ENCODE data around the gene GRHPR. TPM values are rescaled to one million over a fixed set of nuclear protein-coding genes. Genes with fewer than 3 reads are reported as not detected.
"Not testable (repeated sequence)": the region's sequence is repeated elsewhere in the genome, so short reads cannot be mapped to it uniquely, and the experiment has no call there.

Gene GRHPR
- total and polyA plus RNA-seq, 8 donors, result 75.2 to 120 (median 103) TPM

DNA sequence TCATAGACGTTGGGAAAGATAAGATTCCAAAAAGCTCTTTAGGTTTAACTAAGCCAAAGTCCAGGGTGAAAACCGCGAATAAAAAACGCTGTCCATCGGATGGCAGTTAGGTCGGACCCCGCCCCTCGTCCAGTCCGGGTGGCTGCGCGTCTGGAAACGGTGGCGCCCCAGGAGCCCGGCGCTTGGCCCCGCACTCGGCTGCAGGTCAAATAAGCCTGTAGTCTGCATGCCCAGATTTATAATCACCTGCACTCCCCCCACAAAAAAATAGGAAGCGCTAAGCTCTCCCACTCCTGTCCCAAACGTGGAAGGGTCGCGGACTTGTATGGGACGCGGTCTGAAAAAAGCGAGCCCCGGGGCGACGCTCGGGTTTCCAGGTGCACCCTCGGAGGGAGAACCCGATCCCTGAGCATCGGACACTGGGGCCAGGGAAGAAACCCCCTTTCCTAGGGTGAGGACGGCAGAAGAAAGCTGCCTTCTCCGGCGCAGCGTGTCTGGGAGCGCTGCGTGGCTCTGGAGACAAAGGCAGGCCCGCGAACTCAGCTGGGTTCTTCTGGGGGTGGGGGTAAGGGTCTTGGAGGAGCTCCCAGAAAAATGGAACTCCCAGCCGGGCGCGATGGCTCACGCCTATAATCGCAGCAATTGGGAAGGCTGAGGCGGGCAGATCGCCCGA is 43.7 kb downstream of the GRHPR start:
- Histone ChIP-seq H3K27ac (peak overlapping the region; percentile 92 to 97), H3K4me1 (peaks cover 15 to 35% of the 10 kb centered on the region in 2 donors), H3K9me3 (no peaks in the 10 kb centered on the region), H3K27me3 (no peaks in the 10 kb centered on the region), H3K36me3 (no peaks in the 10 kb centered on the region), H3K4me3 (peak overlapping the region; percentile 79 to 81)
- peak; percentile 32 for ATAC-seq
- intact Hi-C loops (cut with DNase I), result no loop called here
- DNase-seq, result peak; percentile 61 to 89 (median 72)
- TF ChIP-seq, protein P1, sequence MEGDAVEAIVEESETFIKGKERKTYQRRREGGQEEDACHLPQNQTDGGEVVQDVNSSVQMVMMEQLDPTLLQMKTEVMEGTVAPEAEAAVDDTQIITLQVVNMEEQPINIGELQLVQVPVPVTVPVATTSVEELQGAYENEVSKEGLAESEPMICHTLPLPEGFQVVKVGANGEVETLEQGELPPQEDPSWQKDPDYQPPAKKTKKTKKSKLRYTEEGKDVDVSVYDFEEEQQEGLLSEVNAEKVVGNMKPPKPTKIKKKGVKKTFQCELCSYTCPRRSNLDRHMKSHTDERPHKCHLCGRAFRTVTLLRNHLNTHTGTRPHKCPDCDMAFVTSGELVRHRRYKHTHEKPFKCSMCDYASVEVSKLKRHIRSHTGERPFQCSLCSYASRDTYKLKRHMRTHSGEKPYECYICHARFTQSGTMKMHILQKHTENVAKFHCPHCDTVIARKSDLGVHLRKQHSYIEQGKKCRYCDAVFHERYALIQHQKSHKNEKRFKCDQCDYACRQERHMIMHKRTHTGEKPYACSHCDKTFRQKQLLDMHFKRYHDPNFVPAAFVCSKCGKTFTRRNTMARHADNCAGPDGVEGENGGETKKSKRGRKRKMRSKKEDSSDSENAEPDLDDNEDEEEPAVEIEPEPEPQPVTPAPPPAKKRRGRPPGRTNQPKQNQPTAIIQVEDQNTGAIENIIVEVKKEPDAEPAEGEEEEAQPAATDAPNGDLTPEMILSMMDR (IDR thresholded peaks at IDR 0.05), result no peak

DNA sequence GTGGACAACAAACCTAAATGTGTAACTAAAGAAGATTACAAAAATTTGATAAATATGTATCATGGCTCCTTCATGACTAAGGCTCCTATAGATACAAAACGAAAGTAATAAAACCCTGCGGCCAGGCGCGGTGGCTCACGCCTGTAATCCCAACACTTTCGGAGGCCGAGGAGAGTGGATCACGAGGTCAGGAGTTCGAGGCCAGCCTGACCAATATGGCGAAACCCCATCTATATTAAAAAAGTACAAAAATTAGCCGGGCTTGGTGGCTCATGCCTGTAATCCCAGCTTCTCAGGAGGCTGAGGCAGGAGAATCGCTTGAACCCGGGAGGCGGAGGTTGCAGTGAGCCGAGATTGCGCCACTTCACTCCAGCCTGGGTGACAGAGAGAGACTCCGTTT is 45.0 kb downstream of the GRHPR start:
- ATAC-seq; H3K4me3 ChIP-seq; DNase-seq; H3K27ac ChIP-seq; intact Hi-C loops (cut with DNase I); H3K27me3 ChIP-seq; H3K36me3 ChIP-seq; H3K9me3 ChIP-seq: not testable (repeated sequence)
- H3K4me1 ChIP-seq, result peaks cover 15 to 29% of the 10 kb centered on the region in 2 donors

DNA sequence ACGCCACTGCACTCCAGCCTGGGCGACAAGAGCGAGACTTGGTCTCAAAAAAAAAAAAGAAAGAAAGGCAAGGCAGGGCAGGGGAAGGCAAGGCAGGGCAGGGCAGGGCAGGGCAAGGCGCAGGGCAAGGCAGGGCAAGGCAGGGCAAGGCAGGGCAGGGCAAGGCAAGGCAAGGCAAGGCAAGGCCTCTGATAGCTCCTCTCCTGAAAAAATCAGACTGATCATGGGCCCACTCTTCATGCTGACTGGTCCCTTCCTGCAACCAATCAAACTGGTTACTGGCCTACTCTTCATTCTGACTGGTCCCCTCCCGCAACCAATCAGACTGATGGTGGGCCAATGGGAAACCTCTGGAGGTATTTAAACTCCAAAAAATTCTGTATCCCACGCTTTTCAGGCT is 46.1 kb downstream of the GRHPR start:
- Histone ChIP-seq H3K4me3 (no peak overlapping the region), H3K4me1 (peaks cover 5 to 18% of the 10 kb centered on the region in 2 donors), H3K9me3 (peaks cover 0 to 1% of the 10 kb centered on the region in 2 donors), H3K27me3 (no peaks in the 10 kb centered on the region), H3K36me3 (no peaks in the 10 kb centered on the region), H3K27ac (no peak overlapping the region)
- intact Hi-C loops (cut with DNase I), result no loop called here
- TF ChIP-seq, protein P1 (IDR thresholded peaks at IDR 0.05), result no peak
- DNase-seq (no peak), ATAC-seq (no peak)

DNA sequence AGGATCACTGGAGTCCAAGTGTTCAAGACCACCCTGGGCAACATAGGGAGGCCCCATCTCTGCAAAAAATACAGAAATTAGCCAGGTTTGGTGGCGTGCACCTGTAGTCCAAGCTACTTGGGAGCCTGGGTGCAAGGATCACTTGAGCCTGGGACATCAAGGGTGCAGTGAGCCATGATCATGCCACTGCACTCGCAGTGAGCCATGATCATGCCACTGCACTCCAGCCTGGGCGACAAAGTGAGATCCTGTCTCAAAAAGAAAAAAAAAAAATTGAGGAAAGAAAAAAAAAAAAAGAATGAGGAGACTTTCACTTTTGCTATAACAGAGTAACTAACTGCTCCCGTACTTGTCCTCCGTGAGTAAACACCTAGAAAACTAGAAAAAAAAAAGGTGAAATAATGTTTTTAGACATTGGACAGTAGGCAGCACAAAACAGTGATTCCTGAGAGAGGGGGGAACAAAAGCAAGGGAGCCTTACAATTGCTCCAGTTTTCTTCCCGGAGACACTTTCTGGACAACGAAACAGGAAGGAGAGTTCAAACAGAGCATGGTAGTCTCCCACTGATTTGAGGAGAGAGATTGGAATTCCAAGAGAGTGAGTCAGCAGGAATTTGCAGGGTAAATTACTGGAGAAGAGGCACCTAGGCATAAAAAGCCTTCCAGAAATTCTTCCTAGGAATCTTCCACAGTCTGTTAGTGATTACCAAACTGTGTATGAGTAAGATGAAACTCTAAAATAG is 49.6 kb downstream of the GRHPR start:
- ATAC-seq, result peak; percentile 92
- H3K4me3 ChIP-seq, result peak overlapping the region in 1 of 2 donors; percentile 20
- H3K27me3 ChIP-seq, result no peaks in the 10 kb centered on the region
- no peak for DNase-seq
- TF ChIP-seq, protein P1 (IDR thresholded peaks at IDR 0.05), result no peak
- H3K4me1 ChIP-seq, result no peaks in the 10 kb centered on the region
- intact Hi-C loops (cut with DNase I), result no loop called here
- H3K27ac ChIP-seq, result peak overlapping the region; percentile 83 to 84
- peaks cover 0 to 18% of the 10 kb centered on the region in 2 donors for H3K9me3 ChIP-seq
- no peaks in the 10 kb centered on the region for H3K36me3 ChIP-seq

DNA sequence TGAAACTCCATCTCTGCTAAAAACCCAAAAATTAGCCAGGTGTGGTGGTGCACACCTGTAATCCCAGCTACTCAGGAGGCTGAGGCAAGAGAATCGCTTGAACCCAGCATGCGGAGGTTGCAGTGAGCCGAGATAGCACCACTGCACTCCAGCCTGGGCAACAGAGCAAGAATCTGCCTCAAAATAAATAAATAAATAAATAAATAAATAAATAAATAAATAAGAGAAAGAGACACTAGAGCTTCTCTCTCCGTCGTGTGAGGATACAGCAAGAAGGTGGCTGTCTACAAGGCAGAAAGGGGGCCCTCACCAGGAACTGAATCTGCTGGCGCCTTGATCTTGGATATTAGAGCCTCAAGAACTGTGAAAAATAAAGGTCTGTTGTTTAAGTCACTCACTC is 51.5 kb downstream of the GRHPR start:
- ATAC-seq; intact Hi-C loops (cut with DNase I); H3K4me1 ChIP-seq; H3K36me3 ChIP-seq; H3K4me3 ChIP-seq; H3K27ac ChIP-seq; H3K27me3 ChIP-seq; DNase-seq: not testable (repeated sequence)
- H3K9me3 ChIP-seq, result peaks cover 0 to 18% of the 10 kb centered on the region in 2 donors

DNA sequence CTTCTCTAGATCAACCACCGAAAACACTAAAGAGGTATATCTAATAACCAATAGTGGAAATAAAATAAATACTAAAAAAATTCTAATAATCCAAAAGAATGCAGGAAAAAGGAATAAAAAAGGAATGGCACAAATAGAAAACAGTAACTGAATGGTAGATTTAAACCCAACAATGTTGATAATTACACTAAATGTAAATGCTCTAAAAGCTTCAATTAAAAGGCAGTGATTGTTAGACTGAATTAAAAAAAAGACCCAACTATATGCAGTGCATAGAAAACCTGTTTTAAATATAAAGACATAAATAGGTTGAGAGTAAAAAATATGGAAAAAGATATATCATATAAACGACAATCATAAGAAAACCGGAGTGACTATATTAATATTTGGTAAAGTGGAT is 51.9 kb downstream of the GRHPR start:
- H3K4me1 ChIP-seq, result no peaks in the 10 kb centered on the region
- H3K36me3 ChIP-seq, result no peaks in the 10 kb centered on the region
- intact Hi-C loops (cut with DNase I), result no loop called here
- peaks cover 0 to 7% of the 10 kb centered on the region in 2 donors for H3K27me3 ChIP-seq
- TF ChIP-seq, protein P1 (IDR thresholded peaks at IDR 0.05), result no peak
- ATAC-seq (no peak), DNase-seq (no peak)
- no peak overlapping the region for H3K27ac ChIP-seq
- peaks cover 0 to 18% of the 10 kb centered on the region in 2 donors for H3K9me3 ChIP-seq
- H3K4me3 ChIP-seq, result no peak overlapping the region

Measured in left lung (tissue), 10 donors.